MM.1S (cell line): ENCODE measurements around the gene AANAT.

Source experiments
- CTCF ChIP-seq: fragments of 300-600 bp; sonication (generic); IDR thresholded peaks from 2 replicates; pipeline ENCODE4 v1.5.1; 2016; ENCODE audit warnings: antibody characterized with exemption, low read length, mixed read lengths
- EZH2 ChIP-seq: fragments of 300-600 bp; sonication (generic); optimal IDR thresholded peaks from 2 replicates; pipeline ENCODE3; 2017; ENCODE audit warnings: low read depth, mild to moderate bottlenecking, antibody characterized with exemption, low read length, mixed read lengths
- EZH2phosphoT487 ChIP-seq: fragments of 300-600 bp; sonication (generic); IDR thresholded peaks from 2 replicates; pipeline ENCODE4 v1.6.1; 2018; ENCODE audit warnings: antibody characterized with exemption, low read length

- TF ChIP-seq CTCF (no peak), EZH2 (no peak), EZH2phosphoT487 (no peak)
Observed at GRCh38 chr17:76515274-76515949, 48.0 kb downstream of the AANAT start.
